IMR-90 (cell line): Measurements from ENCODE around the gene TRIM22. TPM values are rescaled to one million over a fixed set of nuclear protein-coding genes. Genes with fewer than 3 reads are reported as not detected.

Experiments
- ATAC-seq: fragments of 200-7000 bp; cut with Tn5 transposase; 2 replicates; pipeline ENCODE4 v1.9.1; 2020; ENCODE audit warnings: low read depth, mild to moderate bottlenecking, moderate library complexity
- BruUV-seq: library from RNA; stranded (reverse); fragments of 400-500 nt; replicated peaks from 2 replicates; lab custom pipeline; 2021; lab: Mats Ljungman, UMichigan
- CTCF ChIA-PET: fragments of 300-600 bp; formaldehyde crosslinking; extraction: SDS; loops from one replicate; lab custom pipeline; 2021; ENCODE audit warnings: antibody characterized with exemption; lab: Yijun Ruan, JAX
- POLR2A ChIA-PET: fragments of 300-600 bp; sonication (Branson Sonifier 250); formaldehyde crosslinking; loops from one replicate; lab custom pipeline; 2022; ENCODE audit warnings: antibody characterized with exemption; ENCODE audit not compliant: unreplicated experiment; lab: Charles Lee
- DNase-seq: peaks from one replicate; pipeline ENCODE4 v3.0.0; 2013
- H2AFZ ChIP-seq: replicated peaks from 2 replicates; pipeline ENCODE3; 2013; ENCODE audit warnings: low read length, mild to moderate bottlenecking; ENCODE audit not compliant: poor library complexity
- H2AK5ac ChIP-seq: 2 replicates; pipeline ENCODE4 v1.6.1; 2013; ENCODE audit warnings: low read depth, low read length, inconsistent platforms
- H2AK9ac ChIP-seq: replicated peaks from 2 replicates; pipeline ENCODE3; 2013; ENCODE audit warnings: mild to moderate bottlenecking, low read depth, low read length, moderate library complexity; ENCODE audit not compliant: poor library complexity
- H2BK120ac ChIP-seq: 2 replicates; pipeline ENCODE4 v1.6.1; 2013; ENCODE audit warnings: low read depth, low read length, inconsistent platforms
- H2BK15ac ChIP-seq: 3 replicates; pipeline ENCODE4 v1.6.1; 2013; ENCODE audit warnings: low read depth, low read length, inconsistent platforms
- H2BK20ac ChIP-seq: 2 replicates; pipeline ENCODE4 v1.6.1; 2013; ENCODE audit warnings: low read depth, mild to moderate bottlenecking, inconsistent platforms, low read length, moderate library complexity
- H2BK5ac ChIP-seq: 2 replicates; pipeline ENCODE4 v1.6.1; 2013; ENCODE audit warnings: mild to moderate bottlenecking, low read depth, low read length, inconsistent platforms; ENCODE audit not compliant: poor library complexity, severe bottlenecking
- H3K14ac ChIP-seq: replicated peaks from 2 replicates; pipeline ENCODE4 v1.6.1; 2013; ENCODE audit warnings: low read depth, low read length, inconsistent platforms
- H3K18ac ChIP-seq: 2 replicates; pipeline ENCODE4 v1.6.1; 2013; ENCODE audit warnings: low read depth, low read length, control low read depth
- H3K23ac ChIP-seq: 2 replicates; pipeline ENCODE4 v1.6.1; 2013; ENCODE audit warnings: low read depth, low read length, inconsistent platforms
- H3K27ac ChIP-seq: 2 replicates; pipeline ENCODE4 v1.5.1; 2013; ENCODE audit warnings: mild to moderate bottlenecking, control low read depth, low read length; ENCODE audit not compliant: insufficient read depth
- H3K27me3 ChIP-seq: 2 replicates; pipeline ENCODE4 v1.6.1; 2013; ENCODE audit warnings: low read length; ENCODE audit not compliant: control insufficient read depth, insufficient read depth
- H3K36me3 ChIP-seq: 2 replicates; pipeline ENCODE4 v1.6.1; 2013; ENCODE audit warnings: low read length, mixed read lengths; ENCODE audit not compliant: control insufficient read depth, insufficient read depth
- H3K4ac ChIP-seq: 2 replicates; pipeline ENCODE4 v1.6.1; 2013; ENCODE audit warnings: low read depth, low read length, inconsistent platforms
- H3K4me1 ChIP-seq: 2 replicates; pipeline ENCODE4 v1.6.1; 2013; ENCODE audit warnings: low read length, mixed read lengths; ENCODE audit not compliant: control insufficient read depth, insufficient read depth
- H3K4me2 ChIP-seq: 2 replicates; pipeline ENCODE4 v1.6.1; 2013; ENCODE audit warnings: low read depth, mild to moderate bottlenecking, control low read depth, low read length, moderate library complexity
- H3K4me3 ChIP-seq: 2 replicates; pipeline ENCODE4 v1.5.1; 2013; ENCODE audit warnings: low read depth, mild to moderate bottlenecking, control low read depth, low read length, moderate library complexity; ENCODE audit not compliant: insufficient read depth
- H3K56ac ChIP-seq: 2 replicates; pipeline ENCODE4 v1.6.1; 2013; ENCODE audit warnings: low read length, inconsistent platforms; ENCODE audit not compliant: insufficient read depth; ENCODE audit errors: extremely low read depth
- H3K79me1 ChIP-seq, 2 experiments: 2 replicates each; pipeline ENCODE4 v1.6.1; 2013; ENCODE audit warnings: low read length in 2 of 2, inconsistent platforms in 1 of 2, low read depth in 1 of 2
- H3K9ac ChIP-seq: 2 replicates; pipeline ENCODE4 v1.6.1; 2013; ENCODE audit warnings: low read depth, low read length, control low read depth
- H3K9me1 ChIP-seq: 2 replicates; pipeline ENCODE4 v1.6.1; 2013; ENCODE audit warnings: low read length, inconsistent platforms; ENCODE audit not compliant: insufficient read depth
- H3K9me3 ChIP-seq: 2 replicates; pipeline ENCODE4 v1.6.1; 2013; ENCODE audit warnings: low read length; ENCODE audit not compliant: control insufficient read depth, insufficient read depth
- H4K20me1 ChIP-seq: 2 replicates; pipeline ENCODE4 v1.6.1; 2013; ENCODE audit warnings: low read length, inconsistent platforms; ENCODE audit not compliant: insufficient read depth
- H4K5ac ChIP-seq: 2 replicates; pipeline ENCODE4 v1.6.1; 2013; ENCODE audit warnings: mild to moderate bottlenecking, low read depth, low read length, control low read depth
- H4K8ac ChIP-seq, 2 experiments: 2 replicates each; pipeline ENCODE4 v1.6.1; 2013; ENCODE audit warnings: low read depth in 2 of 2, low read length in 2 of 2, control low read depth in 1 of 2, inconsistent platforms in 1 of 2
- H4K91ac ChIP-seq: 2 replicates; pipeline ENCODE4 v1.6.1; 2013; ENCODE audit warnings: low read depth, low read length, inconsistent platforms; ENCODE audit not compliant: insufficient read depth
- BHLHE40 ChIP-seq: fragments of 150-350 bp; IDR thresholded peaks from 2 replicates; pipeline ENCODE4 v1.6.1; 2016; ENCODE audit warnings: mild to moderate bottlenecking, low read depth, low read length
- CEBPB ChIP-seq: IDR thresholded peaks from 2 replicates; pipeline ENCODE4 v1.6.1; 2012; ENCODE audit warnings: low read depth, low read length, improper control_type of control experiment
- CHD1 ChIP-seq: IDR thresholded peaks from 2 replicates; pipeline ENCODE4 v1.6.1; 2012; ENCODE audit warnings: low read depth, low read length, improper control_type of control experiment
- ELK1 ChIP-seq: fragments of 150-350 bp; IDR thresholded peaks from 2 replicates; pipeline ENCODE4 v1.6.1; 2016; ENCODE audit warnings: low read depth, mild to moderate bottlenecking, low read length, moderate library complexity, borderline replicate concordance
- FOS ChIP-seq: fragments of 150-350 bp; IDR thresholded peaks from 2 replicates; pipeline ENCODE4 v1.6.1; 2016; ENCODE audit warnings: low read depth, low read length
- MAFK ChIP-seq: IDR thresholded peaks from 2 replicates; pipeline ENCODE4 v1.6.1; 2012; ENCODE audit warnings: low read depth, low read length, improper control_type of control experiment
- MAZ ChIP-seq: IDR thresholded peaks from 2 replicates; pipeline ENCODE4 v1.6.1; 2012; ENCODE audit warnings: low read depth, mild to moderate bottlenecking, low read length, improper control_type of control experiment, moderate library complexity, borderline replicate concordance
- MXI1 ChIP-seq: IDR thresholded peaks from 2 replicates; pipeline ENCODE4 v1.6.1; 2012; ENCODE audit warnings: low read depth, mild to moderate bottlenecking, low read length, moderate library complexity, borderline replicate concordance
- NFE2L2 ChIP-seq: fragments of 150-350 bp; IDR thresholded peaks from 2 replicates; pipeline ENCODE4 v1.6.1; 2016; ENCODE audit warnings: low read depth, mild to moderate bottlenecking, low read length
- POLR2A ChIP-seq: IDR thresholded peaks from 2 replicates; pipeline ENCODE4 v1.6.1; 2012; ENCODE audit warnings: mild to moderate bottlenecking, low read depth, low read length
- RAD21 ChIP-seq: IDR thresholded peaks from 2 replicates; pipeline ENCODE4 v1.6.1; 2012; ENCODE audit warnings: low read length, improper control_type of control experiment
- RCOR1 ChIP-seq: IDR thresholded peaks from 2 replicates; pipeline ENCODE4 v1.6.1; 2012; ENCODE audit warnings: mild to moderate bottlenecking, low read length, improper control_type of control experiment; ENCODE audit not compliant: insufficient replicate concordance
- RFX5 ChIP-seq: IDR thresholded peaks from 2 replicates; pipeline ENCODE4 v1.8.0; 2012; ENCODE audit warnings: low read depth, mild to moderate bottlenecking, low read length, moderate library complexity
- SMC3 ChIP-seq: fragments of 150-350 bp; IDR thresholded peaks from 2 replicates; pipeline ENCODE4 v1.6.1; 2016; ENCODE audit warnings: low read depth, mild to moderate bottlenecking, antibody characterized with exemption, low read length, moderate library complexity
- WGBS, 2 experiments: methylation state at CpG; one replicate each; pipeline versions ENCODE4 v1.1.5 to v1.1.7; 2013; ENCODE audit warnings: missing lambda C conversion rate in 2 of 2; ENCODE audit not compliant: insufficient read length in 1 of 2; ENCODE audit errors: extremely low coverage in 2 of 2; 5-methylcytosine and 5-hydroxymethylcytosine counted together
- dilution Hi-C: fragments of 300-500 bp; cut with HindIII; formaldehyde crosslinking; loops from one replicate; pipeline ENCODE4 v1.14.3; 2018; ENCODE audit warnings: low sequenced_read_pairs; ENCODE audit not compliant: unreplicated experiment
- in situ Hi-C: fragments of 300-500 bp; cut with MboI; formaldehyde crosslinking; loops from 3 replicates; pipeline ENCODE4 v1.14.3; 2019; ENCODE audit warnings: low sequenced_read_pairs, inconsistent platforms, mixed read lengths
- intact Hi-C: fragments of 100-400 bp; cut with micrococcal nuclease; formaldehyde crosslinking; loops from 2 replicates; pipeline ENCODE4 v1.10.0; 2022
- polyA plus RNA-seq, 3 experiments: library from polyadenylated mRNA; depleted of rRNA; stranded (reverse); fragments of >200 nt; gene quantifications; 2 replicates each; pipeline ENCODE4 v1.2.3, GENCODE V29; 2012; ENCODE audit warnings: low replicate concordance in 1 of 3
- total RNA-seq: library from RNA; depleted of rRNA; stranded (reverse); fragments of >200 nt; gene quantifications from 2 replicates; pipeline ENCODE4 v1.2.3, GENCODE V29; 2012
- TF ChIP-seq, protein P1 (sequence below): conservative IDR thresholded peaks from 2 replicates; pipeline ENCODE4 v1.5.1; 2012; ENCODE audit warnings: mild to moderate bottlenecking, low read depth, low read length, improper control_type of control experiment
- TF ChIP-seq, protein P2 (sequence below): fragments of 150-350 bp; IDR thresholded peaks from 2 replicates; pipeline ENCODE4 v1.6.1; 2017; ENCODE audit warnings: mild to moderate bottlenecking, antibody characterized with exemption, low read length, low read depth

TRIM22 gene
- total and polyA plus RNA-seq, 2 of the 4 experiments (the other 2 are of a cell fraction), result 43.6 to 46.8 TPM

- dilution Hi-C loops (no loop called here), in situ Hi-C loops (no loop called here), intact Hi-C loops (no loop called here)
- H3K18ac ChIP-seq, result no peak overlapping the region
- BruUV-seq, result no TSS peak
- H2AK9ac ChIP-seq, result no peak overlapping the region
- H4K91ac ChIP-seq, result no peak overlapping the region
- no CpG with 5 or more reads among the region's 3 CpGs for WGBS, 2 experiments
- no peak overlapping the region for H2AK5ac ChIP-seq
- H3K23ac ChIP-seq, result no peak overlapping the region
- no peaks in the 10 kb centered on the region for H4K20me1 ChIP-seq
- no peaks in the 10 kb centered on the region for H3K9me3 ChIP-seq
- H3K4me3 ChIP-seq, result no peak overlapping the region
- H3K14ac ChIP-seq, result no peak overlapping the region
- 0 out of 2 replicates have a peak, but pooled peaks cover 1% of the 10 kb centered on the region for H3K4me1 ChIP-seq
- H3K4ac ChIP-seq, result no peak overlapping the region
- DNase-seq, result no peak
- H2BK15ac ChIP-seq, result no peak overlapping the region
- H3K9me1 ChIP-seq, result no peaks in the 10 kb centered on the region
- no peak overlapping the region for H2AFZ ChIP-seq
- no peak overlapping the region for H4K5ac ChIP-seq
- POLR2A ChIA-PET, result no interaction called here
- H3K56ac ChIP-seq, result no peak overlapping the region
- H3K9ac ChIP-seq, result no peak overlapping the region
- H3K27ac ChIP-seq, result no peak overlapping the region
- no peak overlapping the region for H4K8ac ChIP-seq
- TF ChIP-seq ELK1 (no peak), MAFK (no peak), CHD1 (no peak), MXI1 (no peak), SMC3 (no peak), RFX5 (no peak), MAZ (no peak), CEBPB (no peak), NFE2L2 (no peak), RAD21 (no peak), POLR2A (no peak), BHLHE40 (no peak), FOS (no peak), RCOR1 (no peak)
- TF ChIP-seq, protein P1, sequence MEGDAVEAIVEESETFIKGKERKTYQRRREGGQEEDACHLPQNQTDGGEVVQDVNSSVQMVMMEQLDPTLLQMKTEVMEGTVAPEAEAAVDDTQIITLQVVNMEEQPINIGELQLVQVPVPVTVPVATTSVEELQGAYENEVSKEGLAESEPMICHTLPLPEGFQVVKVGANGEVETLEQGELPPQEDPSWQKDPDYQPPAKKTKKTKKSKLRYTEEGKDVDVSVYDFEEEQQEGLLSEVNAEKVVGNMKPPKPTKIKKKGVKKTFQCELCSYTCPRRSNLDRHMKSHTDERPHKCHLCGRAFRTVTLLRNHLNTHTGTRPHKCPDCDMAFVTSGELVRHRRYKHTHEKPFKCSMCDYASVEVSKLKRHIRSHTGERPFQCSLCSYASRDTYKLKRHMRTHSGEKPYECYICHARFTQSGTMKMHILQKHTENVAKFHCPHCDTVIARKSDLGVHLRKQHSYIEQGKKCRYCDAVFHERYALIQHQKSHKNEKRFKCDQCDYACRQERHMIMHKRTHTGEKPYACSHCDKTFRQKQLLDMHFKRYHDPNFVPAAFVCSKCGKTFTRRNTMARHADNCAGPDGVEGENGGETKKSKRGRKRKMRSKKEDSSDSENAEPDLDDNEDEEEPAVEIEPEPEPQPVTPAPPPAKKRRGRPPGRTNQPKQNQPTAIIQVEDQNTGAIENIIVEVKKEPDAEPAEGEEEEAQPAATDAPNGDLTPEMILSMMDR, result no peak
- TF ChIP-seq, protein P2, sequence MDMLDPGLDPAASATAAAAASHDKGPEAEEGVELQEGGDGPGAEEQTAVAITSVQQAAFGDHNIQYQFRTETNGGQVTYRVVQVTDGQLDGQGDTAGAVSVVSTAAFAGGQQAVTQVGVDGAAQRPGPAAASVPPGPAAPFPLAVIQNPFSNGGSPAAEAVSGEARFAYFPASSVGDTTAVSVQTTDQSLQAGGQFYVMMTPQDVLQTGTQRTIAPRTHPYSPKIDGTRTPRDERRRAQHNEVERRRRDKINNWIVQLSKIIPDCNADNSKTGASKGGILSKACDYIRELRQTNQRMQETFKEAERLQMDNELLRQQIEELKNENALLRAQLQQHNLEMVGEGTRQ, result no peak
- no peak overlapping the region for H2BK120ac ChIP-seq
- H3K36me3 ChIP-seq, result peaks cover 3% of the 10 kb centered on the region
- no peak overlapping the region for H2BK20ac ChIP-seq
- H2BK5ac ChIP-seq, result no peak overlapping the region
- no peaks in the 10 kb centered on the region for H3K79me1 ChIP-seq
- CTCF ChIA-PET, result no interaction called here
- H3K27me3 ChIP-seq, result no peaks in the 10 kb centered on the region
- no peak for ATAC-seq
- H3K4me2 ChIP-seq, result no peak overlapping the region
These were observed 43.5 kb upstream of the TRIM22 start for GRCh38 chr11:5646139-5646538.
